H1 (cell line): ENCODE measurements around the gene PTPRD. TPM values are rescaled to one million over a fixed set of nuclear protein-coding genes. Genes with fewer than 3 reads are reported as not detected.

Source experiments
- KDM5A ChIP-seq: fragments of 200-600 bp; IDR thresholded peaks from 2 replicates; pipeline ENCODE4 v1.7.1; 2012; ENCODE audit warnings: mild to moderate bottlenecking, low read length, inconsistent platforms, mixed read lengths
- polyA plus RNA-seq, 7 experiments: library from polyadenylated mRNA; depleted of rRNA in 3 of 7; stranded (reverse) in 5 of 7; unstranded in 2 of 7; fragments of >200 nt in 5 of 7; fragments of 200-250 nt in 2 of 7; gene quantifications; 1 replicate in 5 of 7; 2 replicates in 1 of 7; 4 replicates in 1 of 7; pipeline versions ENCODE4 v1.2.1 to v1.2.3, GENCODE V29; 2011 to 2013; ENCODE audit warnings: missing spikeins in 2 of 7, mixed read lengths in 2 of 7
- total RNA-seq: library from RNA; stranded (reverse); fragmentation: NEBNext Ultra II Directional; extraction: Animal tissue kit (Norgen Biotek cat#: 25700); gene quantifications from 2 replicates; pipeline ENCODE4 v1.2.1, GENCODE V29; 2021
- TF ChIP-seq, protein P1 (sequence below), 3 experiments: IDR thresholded peaks; 1 replicate in 2 of 3; 2 replicates in 1 of 3; pipeline versions ENCODE4 v1.5.1 to v1.6.1; 2011; ENCODE audit warnings: low read length in 3 of 3, mild to moderate bottlenecking in 3 of 3, inconsistent platforms in 2 of 3, low read depth in 1 of 3, moderate library complexity in 1 of 3; ENCODE audit not compliant: insufficient read depth in 1 of 3; ENCODE audit errors: control extremely low read depth in 1 of 3

Gene PTPRD
- total and polyA plus RNA-seq, 2 of the 8 experiments (the other 6 are each of a cell fraction or from before 2014, with no cell fraction given) = 17.2 to 77.0 TPM

DNA sequence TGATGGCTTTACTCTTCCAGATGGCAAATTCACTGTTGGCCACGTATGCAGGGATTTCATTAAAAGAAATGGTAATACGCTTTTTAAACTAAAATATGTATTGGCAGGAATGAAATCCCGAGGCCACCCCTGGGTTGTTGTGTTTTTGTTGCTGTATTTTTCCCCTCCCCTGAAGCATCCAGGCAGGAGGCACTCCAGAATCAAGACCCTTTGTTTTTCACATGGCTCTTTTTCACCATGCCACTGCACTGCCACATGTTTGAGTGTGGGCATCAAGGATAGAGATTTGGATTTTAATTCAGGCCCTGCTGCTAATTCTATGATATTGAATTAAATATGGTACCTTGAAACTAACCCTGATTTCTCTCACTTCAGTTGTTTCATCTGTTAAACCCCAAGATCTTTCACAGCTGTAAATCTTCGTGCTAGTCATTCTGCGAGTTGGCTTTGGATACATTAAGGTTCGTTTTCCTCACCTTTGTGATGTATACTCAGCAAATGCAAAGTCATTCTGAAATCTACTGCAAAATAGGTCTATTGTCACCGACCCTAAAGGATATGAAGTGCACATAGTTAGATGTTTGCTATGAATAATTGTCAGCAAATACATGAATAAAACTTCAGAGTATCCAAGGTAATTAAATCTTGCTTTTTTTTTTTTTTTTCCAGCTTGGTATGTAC lies 533.4 kb downstream of the PTPRD start (continued):
- TF ChIP-seq, protein P1, sequence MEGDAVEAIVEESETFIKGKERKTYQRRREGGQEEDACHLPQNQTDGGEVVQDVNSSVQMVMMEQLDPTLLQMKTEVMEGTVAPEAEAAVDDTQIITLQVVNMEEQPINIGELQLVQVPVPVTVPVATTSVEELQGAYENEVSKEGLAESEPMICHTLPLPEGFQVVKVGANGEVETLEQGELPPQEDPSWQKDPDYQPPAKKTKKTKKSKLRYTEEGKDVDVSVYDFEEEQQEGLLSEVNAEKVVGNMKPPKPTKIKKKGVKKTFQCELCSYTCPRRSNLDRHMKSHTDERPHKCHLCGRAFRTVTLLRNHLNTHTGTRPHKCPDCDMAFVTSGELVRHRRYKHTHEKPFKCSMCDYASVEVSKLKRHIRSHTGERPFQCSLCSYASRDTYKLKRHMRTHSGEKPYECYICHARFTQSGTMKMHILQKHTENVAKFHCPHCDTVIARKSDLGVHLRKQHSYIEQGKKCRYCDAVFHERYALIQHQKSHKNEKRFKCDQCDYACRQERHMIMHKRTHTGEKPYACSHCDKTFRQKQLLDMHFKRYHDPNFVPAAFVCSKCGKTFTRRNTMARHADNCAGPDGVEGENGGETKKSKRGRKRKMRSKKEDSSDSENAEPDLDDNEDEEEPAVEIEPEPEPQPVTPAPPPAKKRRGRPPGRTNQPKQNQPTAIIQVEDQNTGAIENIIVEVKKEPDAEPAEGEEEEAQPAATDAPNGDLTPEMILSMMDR (IDR thresholded peaks at IDR 0.05; ENCODE audit: control extremely low read depth in 1 of 3, insufficient read depth in 1 of 3, low read depth in 1 of 3, low read length in 3 of 3) = no peak
- no peak for TF ChIP-seq KDM5A
